ENCODE results near the gene PRR29. TPM values are rescaled to one million over a fixed set of nuclear protein-coding genes. Genes with fewer than 3 reads are reported as not detected.

PRR29 gene
- total and polyA plus RNA-seq, 2 donors (not counting 3 experiments of a cell fraction or from before 2014, with no cell fraction given), result 0.39 to 1.2 TPM

GRCh38 chr17:63996430-63997182 is 1.5 kb upstream of the PRR29 start:
- dilution Hi-C loops (cut with MboI; ENCODE audit: extremely low pct_ligation_motif_present, low sequenced_read_pairs), result no loop called here
- POLR2A ChIA-PET, result interaction anchor here (0.5 kb wide), 1 partner anchor 92 kb away, joined by 3 read pairs; no protein-coding TSS in a partner anchor
- H3K36me3 ChIP-seq (ENCODE audit: control insufficient read depth in 2 of 2, extremely low read depth in 1 of 2, insufficient read depth in 2 of 2, low read length in 2 of 2), result no peaks in the 10 kb centered on the region
- CTCF ChIA-PET, result interaction anchor here (1.2 to 6.6 kb wide), 4 partner anchors 20 to 137 kb away, joined by 4 to 113 read pairs (median 12); partner anchors contain the start of gene GH1
- no peak overlapping the region for H3K27ac ChIP-seq (ENCODE audit: insufficient read depth, low read depth, low read length)
- BruUV-seq (replicated peaks), result no TSS peak
- intact Hi-C loops (cut with micrococcal nuclease), result no loop called here
- FAIRE-seq (no peak), DNase-seq (ENCODE audit: low read depth, low spot score) (no peak)
- H3K9ac ChIP-seq (replicated peaks; ENCODE audit: extremely low read depth, insufficient read depth, low read length), result no peak overlapping the region
- H3K4me1 ChIP-seq (ENCODE audit: control insufficient read depth, extremely low read depth, insufficient read depth, low read length), result peaks cover 27% of the 10 kb centered on the region
- no peaks in the 10 kb centered on the region for H4K20me1 ChIP-seq (replicated peaks; ENCODE audit: control insufficient read depth, extremely low read depth, insufficient read depth, low read length)
- H3K79me2 ChIP-seq (ENCODE audit: control insufficient read depth, insufficient read depth, low read length), result no peaks in the 10 kb centered on the region
- H3K4me2 ChIP-seq (ENCODE audit: insufficient read depth, low read length), result no peak overlapping the region
- H3K27me3 ChIP-seq (ENCODE audit: control insufficient read depth in 2 of 2, insufficient read depth in 2 of 2, low read length in 2 of 2), result peaks cover 2 to 4% of the 10 kb centered on the region in 2 experiments
- no peaks in the 10 kb centered on the region for H3K9me3 ChIP-seq (replicated peaks; ENCODE audit: control insufficient read depth, insufficient read depth, low read length)
- no peaks in the 10 kb centered on the region for H3K9me1 ChIP-seq (replicated peaks; ENCODE audit: control insufficient read depth, extremely low read depth, insufficient read depth, low read length)
- no peak overlapping the region for H2AFZ ChIP-seq (ENCODE audit: low read depth, low read length)
- H3K4me3 ChIP-seq (replicated peaks in 1 of 3; ENCODE audit: insufficient read depth in 1 of 3, low read depth in 1 of 3, low read length in 3 of 3), result no peak overlapping the region
- TF ChIP-seq MAX (IDR thresholded peaks at IDR 0.05; ENCODE audit: insufficient read depth, insufficient read length), result no peak
- no peak for TF ChIP-seq FOS (IDR thresholded peaks at IDR 0.05; ENCODE audit: borderline replicate concordance, insufficient read depth, low read length)
- TF ChIP-seq CTCF (IDR thresholded peaks at IDR 0.05; ENCODE audit: extremely low read depth in 1 of 2, insufficient read depth in 1 of 2, low read depth in 1 of 2, low read length in 2 of 2), result no peak
- no peak for TF ChIP-seq EZH2 (IDR thresholded peaks at IDR 0.05; ENCODE audit: borderline replicate concordance, low read depth, low read length, severe bottlenecking)
- TF ChIP-seq JUN (IDR thresholded peaks at IDR 0.05; ENCODE audit: borderline replicate concordance, insufficient read depth, insufficient read length, low read depth), result no peak
- TF ChIP-seq MYC (IDR thresholded peaks at IDR 0.05; ENCODE audit: low read depth, low read length), result no peak
- no peak for TF ChIP-seq POLR2AphosphoS5 (IDR thresholded peaks at IDR 0.05; ENCODE audit: insufficient read depth, low read depth, low read length)
- no peak for TF ChIP-seq GATA2 (IDR thresholded peaks at IDR 0.05; ENCODE audit: insufficient read depth, insufficient read length, low read depth, low read length)
- no peak for TF ChIP-seq POLR2A (IDR thresholded peaks at IDR 0.05; ENCODE audit: low read depth, low read length)
